Lung (tissue), 12 donors: ENCODE results near the gene TOM1. TPM values are rescaled to one million over a fixed set of nuclear protein-coding genes. Genes with fewer than 3 reads are reported as not detected.

Source experiments
- ATAC-seq: fragments of 200-7000 bp; cut with Tn5 transposase; one replicate; pipeline ENCODE4 v1.9.1; 2020; ENCODE audit warnings: moderate number of reproducible peaks; ENCODE audit not compliant: insufficient read depth, low FRiP score
- DNase-seq, 3 donors: peaks; one replicate each; pipeline ENCODE4 v3.0.0-alpha.2; 2013 to 2017
- H3K27ac ChIP-seq, 2 donors: one replicate each; pipeline ENCODE4 v1.5.1; 2013; ENCODE audit warnings: mild to moderate bottlenecking in 2 of 2, moderate library complexity in 2 of 2, control low read depth in 1 of 2, inconsistent platforms in 1 of 2, low read depth in 1 of 2, low read length in 1 of 2
- H3K27me3 ChIP-seq, 3 donors: one replicate each; pipeline ENCODE4 v1.5.1; 2013; ENCODE audit warnings: low read length in 2 of 3; ENCODE audit not compliant: control insufficient read depth in 3 of 3, insufficient read depth in 3 of 3
- H3K36me3 ChIP-seq, 4 donors: one replicate each; pipeline ENCODE4 v1.5.1; 2013; ENCODE audit warnings: low read length in 4 of 4, mild to moderate bottlenecking in 1 of 4, moderate library complexity in 1 of 4; ENCODE audit not compliant: control insufficient read depth in 4 of 4, insufficient read depth in 4 of 4
- H3K4me1 ChIP-seq, 5 donors: one replicate each; pipeline ENCODE4 v1.5.1; 2013; ENCODE audit warnings: low read length in 5 of 5, mild to moderate bottlenecking in 2 of 5, moderate library complexity in 1 of 5; ENCODE audit not compliant: control insufficient read depth in 5 of 5, insufficient read depth in 5 of 5
- H3K4me3 ChIP-seq: one replicate; pipeline ENCODE4 v1.5.1; 2013; ENCODE audit warnings: mild to moderate bottlenecking, control low read depth, moderate library complexity
- H3K9ac ChIP-seq, 2 donors: one replicate each; pipeline ENCODE4 v1.5.1; 2013; ENCODE audit warnings: low read length in 2 of 2, control low read depth in 1 of 2; ENCODE audit not compliant: insufficient read depth in 1 of 2
- H3K9me3 ChIP-seq, 4 donors: one replicate each; pipeline ENCODE4 v1.5.1; 2013; ENCODE audit warnings: low read length in 3 of 4, mild to moderate bottlenecking in 1 of 4, moderate library complexity in 1 of 4; ENCODE audit not compliant: control insufficient read depth in 4 of 4, insufficient read depth in 3 of 4
- CTCF ChIP-seq: IDR thresholded peaks from 2 replicates; pipeline ENCODE4 v1.5.1; 2012; ENCODE audit warnings: mild to moderate bottlenecking; ENCODE audit errors: control extremely low read depth, extremely low read depth
- WGBS, 2 donors: extraction: QIAGEN DNeasy Blood & Tissue Kit; methylation state at CpG; one replicate each; pipeline ENCODE4 v1.1.7; 2013; 5-methylcytosine and 5-hydroxymethylcytosine counted together
- polyA plus RNA-seq, 2 donors: library from polyadenylated mRNA; stranded (reverse); fragments of 200-250 nt; gene quantifications; one replicate each; pipeline ENCODE4 v1.2.1, GENCODE V29; 2013
- total RNA-seq, 2 donors: library from RNA; depleted of rRNA in 1 of 2; stranded (reverse); fragments of >200 nt in 1 of 2; gene quantifications; one replicate each; pipeline ENCODE4 v1.2.1, GENCODE V29; 2014 to 2021
- donor health status: control.
- donor health status: control.
- donor health status: Bipolar disorder and iron deficiency.
- donor health status: healthy.
- donor health status: DM: yes; HTN: yes; CAD: no.

The TOM1 gene
- total and polyA plus RNA-seq, 4 donors: 53.4 to 131 (median 72.6) TPM

DNA sequence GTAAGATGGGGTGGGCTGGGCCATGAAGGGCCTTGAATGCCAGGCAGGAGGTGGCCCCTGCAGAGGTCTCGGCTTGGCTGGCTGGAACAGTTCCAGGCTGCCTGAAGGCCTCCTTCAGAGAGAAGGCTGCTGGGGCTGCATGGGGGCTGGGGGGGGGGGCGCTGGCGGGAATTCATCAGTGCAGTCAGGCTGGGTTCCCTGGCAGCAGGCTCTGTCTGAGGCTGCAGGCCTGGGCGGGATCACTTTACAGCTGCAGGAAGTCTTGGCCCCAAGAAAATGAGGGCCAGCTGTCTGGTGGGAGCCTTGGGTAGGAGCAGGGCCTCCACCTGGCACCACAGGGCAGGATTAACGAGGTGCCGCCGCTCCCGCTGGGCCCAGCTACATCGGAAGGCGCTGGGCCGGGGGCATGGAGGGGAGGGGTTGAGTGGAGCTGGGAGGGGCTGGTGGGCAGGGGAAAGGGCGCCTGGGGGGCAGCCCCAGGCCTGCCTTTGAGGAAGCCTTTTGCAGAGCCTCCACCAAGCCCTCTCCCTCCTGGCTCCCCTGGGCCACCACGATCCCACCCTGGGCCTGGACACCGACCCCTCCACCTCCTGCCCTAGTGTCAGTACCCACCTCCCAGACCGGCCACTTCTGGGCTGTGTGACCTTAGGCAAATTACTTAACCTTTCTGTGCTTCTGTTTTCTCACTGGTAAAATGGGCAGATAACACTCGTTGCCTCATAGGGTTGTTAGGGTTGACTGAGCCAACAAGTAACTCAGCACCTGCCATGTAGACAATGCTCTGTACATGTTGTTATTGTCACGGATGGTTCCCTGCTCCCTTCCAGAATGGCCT is 50.2 kb downstream of the TOM1 start:
- Histone ChIP-seq H3K36me3 (peaks cover 0 to 35% (median 2%) of the 10 kb centered on the region in 4 donors), H3K4me3 (no peak overlapping the region)
- ATAC-seq: no peak

GRCh38 chr22:35350539-35351503 is 51.1 kb downstream of the TOM1 start:
- Histone ChIP-seq H3K9me3 (no peaks in the 10 kb centered on the region), H3K4me3 (peak overlapping the region; percentile 4), H3K27ac (peak overlapping the region; percentile 9 to 55), H3K9ac (peak overlapping the region in 1 of 2 donors; percentile 16), H3K27me3 (no peaks in the 10 kb centered on the region), H3K36me3 (peaks cover 0 to 26% (median 2%) of the 10 kb centered on the region in 4 donors), H3K4me1 (peaks cover 0 to 31% (median 5%) of the 10 kb centered on the region in 5 donors)
- TF ChIP-seq CTCF: peak; percentile 98
- 3 to 4% methylated on average over 37 to 47 of the region's 47 CpGs for WGBS, 2 donors
- DNase-seq: peak; percentile 91 to 95 (median 94)
- peak; percentile 96 for ATAC-seq

More for the DNA sequence above, 50.2 kb downstream of the TOM1 start:
- WGBS, 2 donors: 51 to 53% methylated on average over 16 to 17 of the region's 17 CpGs
- Histone ChIP-seq H3K27me3 (no peaks in the 10 kb centered on the region), H3K4me1 (peaks cover 0 to 31% (median 5%) of the 10 kb centered on the region in 5 donors), H3K9ac (no peak overlapping the region), H3K9me3 (no peaks in the 10 kb centered on the region), H3K27ac (peak overlapping the region; percentile 9 to 55)
- peak; percentile 82 to 87 (median 84) for DNase-seq
- no peak for TF ChIP-seq CTCF

DNA sequence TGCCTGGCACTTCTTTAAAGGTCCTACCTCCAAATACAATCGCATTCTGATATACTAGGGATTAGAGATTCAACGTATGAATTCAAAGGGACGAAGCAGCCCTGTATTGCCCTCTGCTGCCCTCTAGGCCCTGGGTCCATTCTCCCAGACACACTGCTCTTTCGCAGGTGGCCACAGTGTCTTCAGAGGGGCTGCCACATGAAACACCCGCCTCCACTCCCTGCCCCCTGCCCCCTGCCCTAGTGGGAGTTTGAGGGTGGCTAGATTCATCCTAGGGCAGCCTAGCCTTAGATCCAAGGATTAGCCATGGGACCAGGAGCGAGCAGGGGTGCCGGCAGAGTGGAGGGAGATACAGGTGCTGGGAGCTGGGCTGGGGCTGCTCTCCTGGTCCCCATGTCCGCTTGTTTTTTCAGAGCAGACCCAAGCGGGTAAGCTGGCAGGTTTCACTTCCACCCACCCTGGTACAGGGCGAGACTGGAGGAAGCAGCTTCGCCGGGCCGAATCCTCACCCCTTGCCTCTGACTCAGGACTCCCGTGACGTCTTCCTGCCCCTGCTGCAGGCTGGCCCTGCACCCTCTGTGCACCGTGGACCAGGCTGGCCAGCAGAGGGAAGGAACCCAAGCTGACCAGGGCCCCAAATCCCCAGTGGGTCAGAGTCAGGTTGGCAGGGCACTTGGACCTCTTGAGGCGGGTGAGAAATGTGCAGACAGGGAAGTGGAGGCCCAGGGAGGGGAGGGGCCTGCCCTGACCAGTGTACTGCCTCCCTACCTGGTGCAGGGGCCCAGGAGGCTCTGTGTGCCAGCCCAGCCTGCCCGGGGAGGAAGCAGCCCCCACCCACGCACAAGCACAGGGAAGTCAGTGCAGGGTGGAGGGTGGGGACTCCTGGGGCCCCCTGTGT is 52.8 kb downstream of the TOM1 start:
- WGBS, 2 donors: 40 to 46% methylated on average over 19 of the region's 19 CpGs
- ATAC-seq (peak; percentile 39), DNase-seq (peak in 1 of 3 donors; percentile 21)
- Histone ChIP-seq H3K27ac (peak overlapping the region in 1 of 2 donors; percentile 67), H3K9ac (no peak overlapping the region), H3K4me1 (peaks cover 0 to 23% (median 5%) of the 10 kb centered on the region in 5 donors), H3K4me3 (no peak overlapping the region), H3K9me3 (no peaks in the 10 kb centered on the region), H3K36me3 (peaks cover 0 to 10% (median 2%) of the 10 kb centered on the region in 4 donors), H3K27me3 (no peaks in the 10 kb centered on the region)
- TF ChIP-seq CTCF: no peak
